IgD-negative memory B cell (primary cell): ENCODE measurements around the gene BAD. TPM values are rescaled to one million over a fixed set of nuclear protein-coding genes. Genes with fewer than 3 reads are reported as not detected.
"Not testable (repeated sequence)": the region's sequence is repeated elsewhere in the genome, so short reads cannot be mapped to it uniquely, and the experiment has no call there.

Source experiments
- H3K27ac Mint-ChIP-seq, 3 donors: one replicate each; pipeline ENCODE4 v1.8.0; 2020 to 2022; ENCODE audit warnings: mild to moderate bottlenecking in 3 of 3, mixed read lengths in 3 of 3, moderate library complexity in 1 of 3
- H3K27me3 Mint-ChIP-seq: one replicate; pipeline ENCODE4 v1.8.0; 2021; ENCODE audit warnings: mixed read lengths
- H3K36me3 Mint-ChIP-seq: one replicate; pipeline ENCODE4 v1.8.0; 2020; ENCODE audit warnings: mild to moderate bottlenecking, mixed read lengths
- H3K4me1 Mint-ChIP-seq, 3 donors: one replicate each; pipeline ENCODE4 v1.8.0; 2020 to 2022; ENCODE audit warnings: mixed read lengths in 3 of 3, mild to moderate bottlenecking in 1 of 3
- H3K4me3 Mint-ChIP-seq, 4 donors: one replicate each; pipeline ENCODE4 v1.8.0; 2020 to 2022; ENCODE audit warnings: mild to moderate bottlenecking in 4 of 4, mixed read lengths in 4 of 4, moderate library complexity in 3 of 4
- H3K9me3 Mint-ChIP-seq, 3 donors: one replicate each; pipeline ENCODE4 v1.8.0; 2020 to 2021; ENCODE audit warnings: mixed read lengths in 3 of 3, mild to moderate bottlenecking in 1 of 3
- polyA plus RNA-seq: library from polyadenylated mRNA; unstranded; fragments of 300-500 nt; fragmentation: Illumina TruSeq; gene quantifications from one replicate; pipeline ENCODE4 v1.2.3, GENCODE V29; 2021

BAD gene
- polyA plus RNA-seq, 1 donor from 2014 or later: 53.2 TPM

GRCh38 chr11:64318766-64319761 lies 34.6 kb upstream of the BAD start:
- Mint-ChIP-seq H3K36me3 (no peaks in the 10 kb centered on the region), H3K4me1 (peaks cover 10 to 19% (median 17%) of the 10 kb centered on the region in 3 donors), H3K9me3 (no peaks in the 10 kb centered on the region), H3K4me3 (peak overlapping the region; percentile 89 to 100 (median 98)), H3K27me3 (no peaks in the 10 kb centered on the region), H3K27ac (peak overlapping the region; percentile 99 to 100 (median 100))

GRCh38 chr11:64317961-64318765 lies 33.7 kb upstream of the BAD start, which contains the start of gene PRDX5:
PRDX5 (plus strand) TSS chr11:64318121; CDS start chr11:64318216, 95 bp downstream.
- Mint-ChIP-seq H3K9me3 (no peaks in the 10 kb centered on the region), H3K36me3 (no peaks in the 10 kb centered on the region), H3K27me3 (no peaks in the 10 kb centered on the region), H3K4me3 (peak within 1 kb of the TSS; percentile 89 to 100 (median 98)), H3K27ac (peak within 1 kb of the TSS; percentile 99 to 100 (median 100)), H3K4me1 (peaks cover 10 to 19% (median 17%) of the 10 kb centered on the region in 3 donors)

- Mint-ChIP-seq H3K36me3 (peaks cover 1% of the 10 kb centered on the region), H3K27me3 (no peaks in the 10 kb centered on the region), H3K27ac (peak within 1 kb of the TSS; percentile 99 to 100 (median 100)), H3K9me3 (no peaks in the 10 kb centered on the region), H3K4me3 (peak within 1 kb of the TSS; percentile 89 to 100 (median 98)), H3K4me1 (peaks cover 10 to 23% (median 17%) of the 10 kb centered on the region in 3 donors)
These were observed 33.0 kb upstream of the BAD start, which contains the start of gene TRMT112 for GRCh38 chr11:64317325-64317960. TRMT112 (minus strand) TSS chr11:64317559; CDS start chr11:64317526, 33 bp downstream.

- Mint-ChIP-seq H3K27ac (peak overlapping the region; percentile 99 to 100 (median 100)), H3K4me1 (peaks cover 10 to 23% (median 17%) of the 10 kb centered on the region in 3 donors), H3K4me3 (peak overlapping the region; percentile 89 to 100 (median 98)), H3K9me3 (no peaks in the 10 kb centered on the region), H3K27me3 (no peaks in the 10 kb centered on the region), H3K36me3 (peaks cover 1% of the 10 kb centered on the region)
These were observed 32.3 kb upstream of the BAD start for GRCh38 chr11:64316672-64317324.

- Mint-ChIP-seq H3K27ac (peak overlapping the region; percentile 99 to 100 (median 100)), H3K4me3 (peak overlapping the region in 2 of 4 donors; percentile 63 to 98), H3K4me1 (peaks cover 10 to 24% (median 17%) of the 10 kb centered on the region in 3 donors)
- H3K36me3 Mint-ChIP-seq, H3K27me3 Mint-ChIP-seq, H3K9me3 Mint-ChIP-seq: not testable (repeated sequence)
These were observed 31.4 kb upstream of the BAD start for GRCh38 chr11:64315667-64316526.

GRCh38 chr11:64314805-64315561 lies 30.5 kb upstream of the BAD start:
- peak overlapping the region in 3 of 4 donors; percentile 4 to 63 (median 53) for H3K4me3 Mint-ChIP-seq
- peaks cover 5 to 22% (median 13%) of the 10 kb centered on the region in 3 donors for H3K4me1 Mint-ChIP-seq
- peaks cover 1% of the 10 kb centered on the region for H3K36me3 Mint-ChIP-seq
- no peaks in the 10 kb centered on the region for H3K9me3 Mint-ChIP-seq
- H3K27me3 Mint-ChIP-seq: no peaks in the 10 kb centered on the region
- peak overlapping the region in 2 of 3 donors; percentile 73 to 77 for H3K27ac Mint-ChIP-seq

GRCh38 chr11:64314146-64314804 lies 29.8 kb upstream of the BAD start:
- H3K27ac Mint-ChIP-seq: peak overlapping the region in 2 of 3 donors; percentile 73 to 77
- peak overlapping the region in 1 of 4 donors; percentile 32 for H3K4me3 Mint-ChIP-seq
- H3K9me3 Mint-ChIP-seq: no peaks in the 10 kb centered on the region
- peaks cover 5 to 21% (median 13%) of the 10 kb centered on the region in 3 donors for H3K4me1 Mint-ChIP-seq
- H3K27me3 Mint-ChIP-seq: no peaks in the 10 kb centered on the region
- H3K36me3 Mint-ChIP-seq: peaks cover 1% of the 10 kb centered on the region

GRCh38 chr11:64313491-64314145 lies 29.2 kb upstream of the BAD start:
- H3K27me3 Mint-ChIP-seq: no peaks in the 10 kb centered on the region
- peaks cover 1% of the 10 kb centered on the region for H3K36me3 Mint-ChIP-seq
- no peaks in the 10 kb centered on the region for H3K9me3 Mint-ChIP-seq
- peak overlapping the region in 2 of 3 donors; percentile 37 to 84 for H3K27ac Mint-ChIP-seq
- peaks cover 5 to 17% (median 8%) of the 10 kb centered on the region in 3 donors for H3K4me1 Mint-ChIP-seq
- H3K4me3 Mint-ChIP-seq: peak overlapping the region in 1 of 4 donors; percentile 68

- H3K4me1 Mint-ChIP-seq: peaks cover 5 to 16% (median 6%) of the 10 kb centered on the region in 3 donors
- H3K4me3 Mint-ChIP-seq: peak overlapping the region in 1 of 4 donors; percentile 68
- H3K27me3 Mint-ChIP-seq: no peaks in the 10 kb centered on the region
- peak overlapping the region; percentile 37 to 84 (median 71) for H3K27ac Mint-ChIP-seq
- H3K36me3 Mint-ChIP-seq: peaks cover 1% of the 10 kb centered on the region
- H3K9me3 Mint-ChIP-seq: no peaks in the 10 kb centered on the region
These were observed 28.5 kb upstream of the BAD start for GRCh38 chr11:64312947-64313346.

- not testable (repeated sequence) for H3K9me3 Mint-ChIP-seq, H3K27me3 Mint-ChIP-seq, H3K36me3 Mint-ChIP-seq
- H3K4me3 Mint-ChIP-seq: peak overlapping the region in 2 of 4 donors; percentile 74 to 87
- H3K27ac Mint-ChIP-seq: peak overlapping the region; percentile 28 to 51 (median 33)
- H3K4me1 Mint-ChIP-seq: peaks cover 0 to 21% (median 13%) of the 10 kb centered on the region in 3 donors
These were observed 23.3 kb upstream of the BAD start for GRCh38 chr11:64307795-64308194.

GRCh38 chr11:64306876-64307622 lies 22.6 kb upstream of the BAD start:
- H3K36me3 Mint-ChIP-seq: no peaks in the 10 kb centered on the region
- H3K27me3 Mint-ChIP-seq: no peaks in the 10 kb centered on the region
- H3K4me3 Mint-ChIP-seq: peak overlapping the region; percentile 87 to 99 (median 97)
- peaks cover 0 to 17% (median 13%) of the 10 kb centered on the region in 3 donors for H3K4me1 Mint-ChIP-seq
- H3K9me3 Mint-ChIP-seq: no peaks in the 10 kb centered on the region
- peak overlapping the region in 1 of 3 donors; percentile 33 for H3K27ac Mint-ChIP-seq
